Measurements from ENCODE around the gene MEIS2.

The MEIS2 gene

DNA sequence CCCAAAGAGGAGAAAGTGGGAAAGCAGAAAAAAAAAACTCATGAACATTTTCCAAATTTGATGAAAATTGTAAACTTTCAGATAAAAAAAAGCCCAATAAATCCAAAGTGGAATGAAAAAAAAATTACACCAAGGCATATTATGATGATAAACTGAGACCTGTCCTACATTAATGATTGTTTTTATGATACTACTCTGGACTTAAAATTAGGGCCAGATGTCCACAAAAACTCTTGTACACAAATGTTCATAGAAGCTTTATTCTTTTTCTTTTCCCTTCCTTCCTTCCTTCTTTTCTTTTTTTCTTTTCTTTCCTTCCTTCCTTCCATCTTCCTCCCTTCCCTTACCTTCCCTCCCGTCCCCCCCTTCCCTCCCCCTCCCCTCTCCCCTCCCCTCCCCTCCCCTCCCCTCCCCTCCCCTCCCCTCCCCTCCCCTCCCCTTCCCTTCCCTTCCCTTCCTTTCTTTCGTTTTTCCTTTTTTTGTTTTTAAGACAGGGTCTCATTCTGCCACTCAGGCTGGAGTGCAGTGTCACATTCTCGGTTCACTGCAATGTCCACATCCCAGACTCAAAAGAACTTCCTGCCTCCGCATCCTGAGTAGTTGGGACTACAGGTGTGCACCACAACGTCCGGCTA lies 243.9 kb downstream of the MEIS2 start:
- no peak for DNase-seq

DNA sequence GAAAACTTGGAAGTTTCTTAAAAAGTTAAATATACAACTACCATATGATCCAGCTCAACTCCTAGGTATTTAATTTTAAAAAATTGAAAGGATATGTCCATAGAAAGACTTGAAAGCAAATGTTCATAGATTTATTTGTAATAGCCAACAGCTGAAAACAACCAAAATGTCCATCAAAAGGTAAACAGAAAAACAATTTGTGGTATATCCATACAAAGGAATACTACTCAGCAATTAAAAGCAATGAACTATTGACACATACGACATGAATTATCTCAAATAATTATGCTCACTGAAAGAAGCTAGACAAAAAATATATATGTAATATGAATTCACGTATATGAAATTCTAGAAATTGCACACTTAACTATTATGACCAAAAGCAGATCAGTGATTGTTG lies 249.5 kb downstream of the MEIS2 start:
- no peak for DNase-seq

GRCh38 chr15:36845270-36845669 lies 255.1 kb downstream of the MEIS2 start:
- no peak for DNase-seq

GRCh38 chr15:36844534-36844998 lies 255.8 kb downstream of the MEIS2 start:
- DNase-seq = no peak

DNA sequence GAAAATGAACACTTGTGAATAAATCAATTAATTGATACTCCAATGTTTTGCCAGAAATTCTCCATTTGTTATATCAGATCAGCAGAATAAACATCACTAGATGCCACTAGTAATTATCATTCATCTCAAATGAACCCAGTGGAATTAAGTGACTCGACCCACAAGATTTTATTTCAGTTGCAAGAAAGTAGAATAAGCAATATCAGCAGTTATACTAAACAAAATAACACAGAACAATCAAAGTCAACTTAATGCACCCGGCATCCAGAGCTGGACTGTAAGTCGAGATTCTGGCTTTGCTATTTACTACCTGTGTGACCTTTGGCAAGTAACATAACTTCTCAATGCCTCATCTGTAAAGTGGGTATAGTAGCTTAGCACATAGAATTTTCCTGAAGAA lies 256.5 kb downstream of the MEIS2 start:
- DNase-seq = no peak

- DNase-seq = no peak
Observed at GRCh38 chr15:36841193-36841592, 259.2 kb downstream of the MEIS2 start.
